Right lobe of liver (tissue), 4 donors: ENCODE measurements around the gene PIP5K1B.

ENCODE experiments used
- POLR2A ChIP-seq: fragments of 450-650 bp; IDR thresholded peaks from one replicate; pipeline ENCODE4 v1.6.1; 2017; ENCODE audit warnings: antibody characterized with exemption, mild to moderate bottlenecking
- TF ChIP-seq, protein P1 (sequence below), 4 donors: fragments of 200-600 bp in 3 of 4; fragments of 450-650 bp in 1 of 4; IDR thresholded peaks; one replicate each; pipeline versions ENCODE4 v1.5.1 to v1.8.0; 2016 to 2022; ENCODE audit warnings: antibody characterized with exemption in 4 of 4, mild to moderate bottlenecking in 2 of 4
- donor health status: DM: no; HTN: no; CAD: no.
- donor health status: DM: no; HTN: no; CAD: no.
- donor health status: DM: no; HTN: yes; CAD: no.

DNA sequence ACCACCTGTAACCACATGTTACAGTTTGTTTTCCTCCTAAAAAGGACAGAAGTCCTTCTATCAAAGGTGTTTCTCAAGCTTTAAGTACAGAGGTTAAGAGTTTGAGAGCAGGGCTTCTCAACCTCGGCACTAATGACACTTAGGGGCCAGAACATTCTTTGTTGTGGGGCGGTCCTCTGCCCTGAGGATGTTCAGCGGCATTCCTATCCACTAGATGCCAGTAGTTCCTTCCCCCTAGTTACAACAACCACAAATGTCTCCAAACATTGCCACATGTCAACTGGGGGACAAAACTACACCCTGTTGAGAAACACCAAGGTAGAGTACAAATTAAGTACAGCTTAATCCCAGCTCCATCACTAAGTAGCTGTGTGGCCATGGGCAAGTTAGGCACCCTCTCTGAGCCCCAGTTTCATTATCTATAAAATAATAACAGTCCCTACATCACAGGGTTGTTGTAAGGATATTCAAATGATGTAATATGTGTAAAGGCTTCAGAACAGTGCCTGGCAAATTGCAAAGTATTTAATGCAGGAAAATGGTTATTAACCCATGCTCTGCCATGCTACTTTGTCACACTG lies 44.6 kb downstream of the PIP5K1B start:
- TF ChIP-seq, protein P1, sequence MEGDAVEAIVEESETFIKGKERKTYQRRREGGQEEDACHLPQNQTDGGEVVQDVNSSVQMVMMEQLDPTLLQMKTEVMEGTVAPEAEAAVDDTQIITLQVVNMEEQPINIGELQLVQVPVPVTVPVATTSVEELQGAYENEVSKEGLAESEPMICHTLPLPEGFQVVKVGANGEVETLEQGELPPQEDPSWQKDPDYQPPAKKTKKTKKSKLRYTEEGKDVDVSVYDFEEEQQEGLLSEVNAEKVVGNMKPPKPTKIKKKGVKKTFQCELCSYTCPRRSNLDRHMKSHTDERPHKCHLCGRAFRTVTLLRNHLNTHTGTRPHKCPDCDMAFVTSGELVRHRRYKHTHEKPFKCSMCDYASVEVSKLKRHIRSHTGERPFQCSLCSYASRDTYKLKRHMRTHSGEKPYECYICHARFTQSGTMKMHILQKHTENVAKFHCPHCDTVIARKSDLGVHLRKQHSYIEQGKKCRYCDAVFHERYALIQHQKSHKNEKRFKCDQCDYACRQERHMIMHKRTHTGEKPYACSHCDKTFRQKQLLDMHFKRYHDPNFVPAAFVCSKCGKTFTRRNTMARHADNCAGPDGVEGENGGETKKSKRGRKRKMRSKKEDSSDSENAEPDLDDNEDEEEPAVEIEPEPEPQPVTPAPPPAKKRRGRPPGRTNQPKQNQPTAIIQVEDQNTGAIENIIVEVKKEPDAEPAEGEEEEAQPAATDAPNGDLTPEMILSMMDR (IDR thresholded peaks at IDR 0.05): no peak
- TF ChIP-seq POLR2A: no peak
